Thyroid gland (tissue), 4 donors: ENCODE measurements around the gene GUCY1B1. TPM values are rescaled to one million over a fixed set of nuclear protein-coding genes. Genes with fewer than 3 reads are reported as not detected.
A peak's percentile ranks its signal among the peaks of the same experiment; 100 is the strongest.

Experiments used
- DNase-seq, 2 donors: peaks; one replicate each; pipeline ENCODE4 v3.0.0-alpha.2; 2019
- H3K27ac ChIP-seq, 3 donors: fragments of 200-600 bp; sonication (generic); 1 replicate in 2 of 3; 2 replicates in 1 of 3; pipeline ENCODE4 v1.5.1; 2016 to 2019; ENCODE audit warnings: mild to moderate bottlenecking in 1 of 3, moderate library complexity in 1 of 3
- H3K27me3 ChIP-seq: fragments of 200-600 bp; sonication (generic); one replicate; pipeline ENCODE4 v1.5.1; 2019
- H3K36me3 ChIP-seq, 2 donors: fragments of 200-600 bp; sonication (generic); one replicate each; pipeline ENCODE4 v1.5.1; 2016 to 2019
- H3K4me1 ChIP-seq, 2 donors: fragments of 200-600 bp; sonication (generic); one replicate each; pipeline ENCODE4 v1.5.1; 2017 to 2019
- H3K4me3 ChIP-seq, 3 donors: fragments of 200-600 bp; sonication (generic); replicated peaks in 1 of 3; 1 replicate in 2 of 3; 2 replicates in 1 of 3; pipeline ENCODE4 v1.5.1; 2016; ENCODE audit warnings: mild to moderate bottlenecking in 1 of 3
- H3K9me3 ChIP-seq: fragments of 200-600 bp; sonication (generic); one replicate; pipeline ENCODE4 v1.5.1; 2017
- POLR2A ChIP-seq, 2 donors: fragments of 450-650 bp; IDR thresholded peaks; one replicate each; pipeline ENCODE4 v1.6.1; 2017; ENCODE audit warnings: antibody characterized with exemption in 2 of 2, mild to moderate bottlenecking in 2 of 2, moderate library complexity in 1 of 2
- WGBS, 2 donors: methylation state at CpG; one replicate each; pipeline ENCODE4 v1.1.5; 2017; 5-methylcytosine and 5-hydroxymethylcytosine counted together
- intact Hi-C: fragments of 100-400 bp; cut with DNase I; formaldehyde crosslinking; loops from one replicate; pipeline ENCODE4 v1.15.1; 2023
- total RNA-seq, 4 donors: library from RNA; depleted of rRNA; stranded (reverse); fragments of >200 nt; gene quantifications; one replicate each; pipeline ENCODE4 v1.2.3, GENCODE V29; 2016
- TF ChIP-seq, protein P1 (sequence below), 6 experiments: fragments of 200-600 bp in 3 of 6; fragments of 450-650 bp in 3 of 6; sonication (generic) in 3 of 6; IDR thresholded peaks; one replicate each; pipeline ENCODE4 v1.5.1; 2016 to 2019; ENCODE audit warnings: antibody characterized with exemption in 6 of 6, mild to moderate bottlenecking in 2 of 6, inconsistent platforms in 1 of 6, moderate library complexity in 1 of 6

Gene GUCY1B1
- total RNA-seq, 4 donors from 2014 or later: 5.0 to 11.3 (median 7.3) TPM

DNA sequence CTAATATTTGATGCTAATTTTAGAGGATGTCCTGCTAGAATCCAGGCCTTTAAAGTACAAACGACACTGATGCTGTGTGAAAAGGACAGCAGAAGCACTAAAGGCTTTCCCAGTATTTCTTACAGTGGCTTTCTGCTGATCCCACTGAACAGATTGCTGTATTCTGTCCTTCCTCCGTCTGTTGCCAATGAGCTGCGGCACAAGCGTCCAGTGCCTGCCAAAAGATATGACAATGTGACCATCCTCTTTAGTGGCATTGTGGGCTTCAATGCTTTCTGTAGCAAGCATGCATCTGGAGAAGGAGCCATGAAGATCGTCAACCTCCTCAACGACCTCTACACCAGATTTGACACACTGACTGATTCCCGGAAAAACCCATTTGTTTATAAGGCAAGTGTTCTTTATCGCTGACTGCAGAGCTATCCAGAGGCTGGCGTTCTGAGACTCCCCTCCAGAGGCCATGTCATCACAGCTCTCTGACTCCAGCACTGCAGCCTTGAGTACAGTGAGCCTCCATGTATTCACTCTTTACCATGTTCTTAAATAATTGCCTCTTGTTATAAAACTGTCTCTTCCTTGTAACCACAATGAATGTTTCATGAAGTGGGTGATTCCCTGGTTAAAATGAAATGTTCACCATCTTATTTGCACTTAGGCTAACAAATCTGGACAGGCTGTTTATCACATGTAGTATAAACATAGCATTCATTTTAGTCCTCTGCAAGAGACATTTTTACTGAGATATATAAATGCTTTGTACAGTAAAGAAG lies 43.6 kb downstream of the GUCY1B1 start:
- intact Hi-C loops: no loop called here
- H3K27ac ChIP-seq: no peak overlapping the region
- 61 to 66% methylated on average over 9 of the region's 9 CpGs for WGBS, 2 donors

DNA sequence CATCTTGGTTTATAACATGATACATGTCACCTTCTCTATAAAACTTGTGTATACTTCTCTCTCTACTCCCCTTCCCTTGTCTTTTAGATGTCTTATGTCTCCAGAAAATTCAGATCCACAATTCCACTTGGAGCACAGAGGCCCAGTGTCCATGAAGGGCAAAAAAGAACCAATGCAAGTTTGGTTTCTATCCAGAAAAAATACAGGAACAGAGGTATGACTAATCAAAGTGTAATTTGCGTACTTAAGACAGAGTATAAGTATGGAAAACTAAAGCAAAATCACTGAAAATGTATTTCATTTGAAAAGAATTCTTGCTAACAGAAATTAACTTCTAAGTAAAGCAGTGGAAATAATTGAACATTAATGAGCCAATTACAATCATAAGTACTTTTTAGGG lies 46.2 kb downstream of the GUCY1B1 start:
- H3K4me3 ChIP-seq: no peak overlapping the region
- peak overlapping the region in 1 of 3 donors; percentile 3 for H3K27ac ChIP-seq
- intact Hi-C loops: no loop called here
- no peaks in the 10 kb centered on the region for H3K27me3 ChIP-seq
- H3K4me1 ChIP-seq: peaks cover 0 to 7% of the 10 kb centered on the region in 2 donors
- no peak for DNase-seq
- no peaks in the 10 kb centered on the region for H3K36me3 ChIP-seq
- 90 to 94% methylated on average over 1 of the region's 1 CpG for WGBS, 2 donors
- TF ChIP-seq, protein P1, sequence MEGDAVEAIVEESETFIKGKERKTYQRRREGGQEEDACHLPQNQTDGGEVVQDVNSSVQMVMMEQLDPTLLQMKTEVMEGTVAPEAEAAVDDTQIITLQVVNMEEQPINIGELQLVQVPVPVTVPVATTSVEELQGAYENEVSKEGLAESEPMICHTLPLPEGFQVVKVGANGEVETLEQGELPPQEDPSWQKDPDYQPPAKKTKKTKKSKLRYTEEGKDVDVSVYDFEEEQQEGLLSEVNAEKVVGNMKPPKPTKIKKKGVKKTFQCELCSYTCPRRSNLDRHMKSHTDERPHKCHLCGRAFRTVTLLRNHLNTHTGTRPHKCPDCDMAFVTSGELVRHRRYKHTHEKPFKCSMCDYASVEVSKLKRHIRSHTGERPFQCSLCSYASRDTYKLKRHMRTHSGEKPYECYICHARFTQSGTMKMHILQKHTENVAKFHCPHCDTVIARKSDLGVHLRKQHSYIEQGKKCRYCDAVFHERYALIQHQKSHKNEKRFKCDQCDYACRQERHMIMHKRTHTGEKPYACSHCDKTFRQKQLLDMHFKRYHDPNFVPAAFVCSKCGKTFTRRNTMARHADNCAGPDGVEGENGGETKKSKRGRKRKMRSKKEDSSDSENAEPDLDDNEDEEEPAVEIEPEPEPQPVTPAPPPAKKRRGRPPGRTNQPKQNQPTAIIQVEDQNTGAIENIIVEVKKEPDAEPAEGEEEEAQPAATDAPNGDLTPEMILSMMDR (IDR thresholded peaks at IDR 0.05): no peak
- TF ChIP-seq POLR2A (IDR thresholded peaks at IDR 0.05): no peak
- H3K9me3 ChIP-seq: no peaks in the 10 kb centered on the region

More for the DNA sequence above, 43.6 kb downstream of the GUCY1B1 start:
- no peaks in the 10 kb centered on the region for H3K36me3 ChIP-seq
- no peaks in the 10 kb centered on the region for H3K27me3 ChIP-seq
- no peak overlapping the region for H3K4me3 ChIP-seq
- DNase-seq: no peak
- peaks cover 0 to 7% of the 10 kb centered on the region in 2 donors for H3K4me1 ChIP-seq
- no peaks in the 10 kb centered on the region for H3K9me3 ChIP-seq
- TF ChIP-seq, protein P1 (IDR thresholded peaks at IDR 0.05): no peak
- TF ChIP-seq POLR2A (IDR thresholded peaks at IDR 0.05): no peak

DNA sequence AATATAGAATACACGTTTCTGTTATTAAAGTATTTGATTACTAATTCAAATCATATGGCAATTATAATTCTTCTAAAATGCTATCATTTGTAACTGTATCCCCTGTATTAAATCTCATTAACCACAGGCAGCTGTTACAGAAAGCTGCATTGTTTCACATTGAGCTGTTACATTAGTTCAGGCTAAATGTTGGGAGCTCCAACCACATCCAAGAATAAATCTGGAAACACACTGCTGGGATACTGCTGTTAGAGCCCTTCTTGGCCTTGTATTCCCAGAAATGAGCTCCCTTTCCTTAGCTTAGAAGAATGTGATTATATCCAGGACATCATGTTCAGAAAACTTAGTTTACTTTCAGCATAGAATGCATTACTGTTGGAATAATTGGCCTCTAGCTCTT lies 48.2 kb downstream of the GUCY1B1 start:
- intact Hi-C loops: no loop called here

DNA sequence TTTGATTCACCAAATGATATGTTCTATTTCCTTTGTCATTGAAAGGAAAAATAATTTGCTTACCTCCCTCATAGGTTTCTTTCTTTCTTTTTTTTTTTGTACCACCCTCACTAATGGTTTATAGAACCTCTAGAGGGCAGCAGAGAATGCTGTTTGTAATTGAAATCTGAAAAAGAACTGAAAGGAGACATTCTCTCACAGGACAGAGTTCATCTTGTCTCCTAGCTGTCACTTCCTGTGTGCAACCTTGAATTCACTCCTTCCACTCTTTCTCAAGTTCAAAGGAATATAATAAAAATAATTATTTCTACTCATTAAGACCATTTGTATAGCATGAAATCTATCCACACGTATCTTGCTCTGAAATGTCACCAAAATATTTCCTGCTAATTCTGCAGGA lies 51.0 kb downstream of the GUCY1B1 start:
- intact Hi-C loops: loop anchor here (10.0 kb wide), 1 partner anchor 145 kb away; the partner anchor contains the start of gene CTSO
- Histone ChIP-seq H3K27me3 (no peaks in the 10 kb centered on the region), H3K4me1 (peaks cover 0 to 7% of the 10 kb centered on the region in 2 donors), H3K27ac (no peak overlapping the region), H3K4me3 (no peak overlapping the region), H3K9me3 (no peaks in the 10 kb centered on the region), H3K36me3 (no peaks in the 10 kb centered on the region)
- TF ChIP-seq POLR2A (IDR thresholded peaks at IDR 0.05): no peak
- TF ChIP-seq, protein P1 (IDR thresholded peaks at IDR 0.05): peak in 5 of 6 experiments; percentile 40 to 78 (median 58)
- DNase-seq: no peak
- WGBS, 2 donors: 77 to 91% methylated on average over 1 of the region's 1 CpG

More for the DNA sequence above, 48.2 kb downstream of the GUCY1B1 start:
- Histone ChIP-seq H3K9me3 (no peaks in the 10 kb centered on the region), H3K27ac (no peak overlapping the region), H3K4me3 (no peak overlapping the region), H3K4me1 (peaks cover 0 to 7% of the 10 kb centered on the region in 2 donors), H3K27me3 (no peaks in the 10 kb centered on the region), H3K36me3 (no peaks in the 10 kb centered on the region)
- DNase-seq: no peak
- no peak for TF ChIP-seq POLR2A (IDR thresholded peaks at IDR 0.05)
- TF ChIP-seq, protein P1 (IDR thresholded peaks at IDR 0.05): no peak
- WGBS, 2 donors: 55 to 70% methylated on average over 1 of the region's 1 CpG

DNA sequence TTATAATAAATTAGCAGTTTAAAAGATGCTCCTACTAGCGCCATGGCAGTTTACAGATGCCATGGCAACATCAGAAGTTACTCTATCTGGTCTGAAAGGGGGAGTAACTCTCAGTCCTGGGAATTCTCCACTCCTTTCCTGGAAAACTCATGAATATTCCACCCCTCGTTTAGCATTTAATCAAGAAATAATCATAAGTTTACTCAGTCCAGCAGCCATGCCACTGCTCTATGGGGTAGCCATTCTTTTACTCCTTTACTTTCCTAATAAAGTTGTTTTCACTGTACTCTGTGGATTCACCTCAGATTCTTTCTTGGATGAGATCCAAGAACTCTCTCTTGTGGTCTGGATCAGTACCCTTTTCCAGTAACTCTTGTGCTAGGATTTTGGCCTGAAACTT lies 52.3 kb downstream of the GUCY1B1 start:
- no peak overlapping the region for H3K27ac ChIP-seq
- intact Hi-C loops: loop anchor here (10.0 kb wide), 1 partner anchor 144 kb away; the partner anchor contains the start of gene CTSO

More for the DNA sequence above, 52.3 kb downstream of the GUCY1B1 start:
- DNase-seq: no peak
- H3K4me1 ChIP-seq: no peaks in the 10 kb centered on the region
- TF ChIP-seq POLR2A (IDR thresholded peaks at IDR 0.05): no peak
- TF ChIP-seq, protein P1 (IDR thresholded peaks at IDR 0.05): no peak
- 59 to 85% methylated on average over 2 of the region's 2 CpGs for WGBS, 2 donors
- no peaks in the 10 kb centered on the region for H3K9me3 ChIP-seq
- H3K4me3 ChIP-seq: no peak overlapping the region
- H3K27me3 ChIP-seq: no peaks in the 10 kb centered on the region
- H3K36me3 ChIP-seq: no peaks in the 10 kb centered on the region
